Right lobe of liver (tissue), 6 donors: ENCODE data around the gene MED25. TPM values are rescaled to one million over a fixed set of nuclear protein-coding genes. Genes with fewer than 3 reads are reported as not detected.

Experiments used
- ATAC-seq, 4 donors: fragments of 200-7000 bp; cut with Tn5 transposase; one replicate each; pipeline ENCODE4 v1.9.1; 2020; ENCODE audit warnings: mild to moderate bottlenecking in 4 of 4, moderate library complexity in 4 of 4
- DNase-seq, 3 donors: peaks; one replicate each; pipeline ENCODE4 v3.0.0-alpha.2; 2020
- H3K27ac ChIP-seq, 3 donors: fragments of 200-600 bp; one replicate each; pipeline ENCODE4 v1.8.0; 2022
- H3K27me3 ChIP-seq, 2 donors: fragments of 200-600 bp; one replicate each; pipeline ENCODE4 v1.8.0; 2022
- H3K36me3 ChIP-seq, 4 donors: fragments of 200-600 bp; sonication (generic) in 1 of 4; one replicate each; pipeline versions ENCODE4 v1.5.1 to v1.8.0; 2017 to 2022; ENCODE audit warnings: control low read depth in 1 of 4
- H3K4me1 ChIP-seq, 4 donors: fragments of 200-600 bp; sonication (generic) in 1 of 4; one replicate each; pipeline versions ENCODE4 v1.5.1 to v1.8.0; 2017 to 2022; ENCODE audit warnings: control low read depth in 1 of 4
- H3K4me3 ChIP-seq, 3 donors: fragments of 200-600 bp; one replicate each; pipeline ENCODE4 v1.8.0; 2022
- H3K9me3 ChIP-seq, 4 donors: fragments of 200-600 bp; sonication (generic) in 1 of 4; one replicate each; pipeline versions ENCODE4 v1.5.1 to v1.8.0; 2017 to 2022; ENCODE audit warnings: control low read depth in 1 of 4
- POLR2A ChIP-seq: fragments of 450-650 bp; IDR thresholded peaks from one replicate; pipeline ENCODE4 v1.6.1; 2017; ENCODE audit warnings: antibody characterized with exemption, mild to moderate bottlenecking
- WGBS: methylation state at CpG from one replicate; pipeline ENCODE4 v1.1.6; 2018; ENCODE audit warnings: low coverage, low lambda C conversion rate; ENCODE audit not compliant: insufficient coverage; ENCODE audit errors: missing lambda C conversion rate; 5-methylcytosine and 5-hydroxymethylcytosine counted together
- intact Hi-C, 2 donors: fragments of 100-400 bp; cut with DNase I; formaldehyde crosslinking; loops; one replicate each; pipeline versions ENCODE4 v1.11.2 to v1.14.1; 2022
- total RNA-seq, 6 experiments: library from RNA; depleted of rRNA in 2 of 6; stranded (reverse); fragments of >200 nt in 2 of 6; fragmentation: NEBNext Ultra II Directional in 3 of 6; extraction: Animal tissue kit (Norgen Biotek cat#: 25700) in 3 of 6; gene quantifications; one replicate each; pipeline versions ENCODE4 v1.1.0 to v1.2.4, GENCODE V29; 2016 to 2023
- TF ChIP-seq, protein P1 (sequence below), 4 donors: fragments of 200-600 bp in 3 of 4; fragments of 450-650 bp in 1 of 4; IDR thresholded peaks; one replicate each; pipeline versions ENCODE4 v1.5.1 to v1.8.0; 2016 to 2022; ENCODE audit warnings: antibody characterized with exemption in 4 of 4, mild to moderate bottlenecking in 2 of 4
- donor health status: DM: no; HTN: yes; CAD: no.
- donor health status: DM: no; HTN: no; CAD: no.
- donor health status: DM: no; HTN: no; CAD: no.
- donor health status: DM: no; HTN: yes; CAD: no.
- donor health status: DM: no; HTN: yes; CAD: no.

Gene MED25
- total RNA-seq, 6 experiments from 2014 or later, result 9.9 to 16.3 (median 11.8) TPM

GRCh38 chr19:49856574-49857021 lies 38.5 kb downstream of the MED25 start:
- H3K4me1 ChIP-seq, result peaks cover 0 to 17% (median 5%) of the 10 kb centered on the region in 4 donors

GRCh38 chr19:49857061-49857837 lies 39.2 kb downstream of the MED25 start:
- H3K9me3 ChIP-seq, result no peaks in the 10 kb centered on the region
- peaks cover 0 to 14% (median 3%) of the 10 kb centered on the region in 4 donors for H3K4me1 ChIP-seq
- peaks cover 0 to 43% (median 4%) of the 10 kb centered on the region in 4 donors for H3K36me3 ChIP-seq
- no peaks in the 10 kb centered on the region for H3K27me3 ChIP-seq
- DNase-seq (peak in 2 of 3 donors; percentile 51 to 53), ATAC-seq (no peak)
- H3K27ac ChIP-seq, result no peak overlapping the region
- WGBS, result no CpG with 5 or more reads among the region's 26 CpGs
- TF ChIP-seq, protein P1, sequence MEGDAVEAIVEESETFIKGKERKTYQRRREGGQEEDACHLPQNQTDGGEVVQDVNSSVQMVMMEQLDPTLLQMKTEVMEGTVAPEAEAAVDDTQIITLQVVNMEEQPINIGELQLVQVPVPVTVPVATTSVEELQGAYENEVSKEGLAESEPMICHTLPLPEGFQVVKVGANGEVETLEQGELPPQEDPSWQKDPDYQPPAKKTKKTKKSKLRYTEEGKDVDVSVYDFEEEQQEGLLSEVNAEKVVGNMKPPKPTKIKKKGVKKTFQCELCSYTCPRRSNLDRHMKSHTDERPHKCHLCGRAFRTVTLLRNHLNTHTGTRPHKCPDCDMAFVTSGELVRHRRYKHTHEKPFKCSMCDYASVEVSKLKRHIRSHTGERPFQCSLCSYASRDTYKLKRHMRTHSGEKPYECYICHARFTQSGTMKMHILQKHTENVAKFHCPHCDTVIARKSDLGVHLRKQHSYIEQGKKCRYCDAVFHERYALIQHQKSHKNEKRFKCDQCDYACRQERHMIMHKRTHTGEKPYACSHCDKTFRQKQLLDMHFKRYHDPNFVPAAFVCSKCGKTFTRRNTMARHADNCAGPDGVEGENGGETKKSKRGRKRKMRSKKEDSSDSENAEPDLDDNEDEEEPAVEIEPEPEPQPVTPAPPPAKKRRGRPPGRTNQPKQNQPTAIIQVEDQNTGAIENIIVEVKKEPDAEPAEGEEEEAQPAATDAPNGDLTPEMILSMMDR (IDR thresholded peaks at IDR 0.05), result no peak
- TF ChIP-seq POLR2A, result no peak
- H3K4me3 ChIP-seq, result no peak overlapping the region
- intact Hi-C loops, result no loop called here

More at GRCh38 chr19:49856574-49857021, 38.5 kb downstream of the MED25 start:
- Histone ChIP-seq H3K4me3 (no peak overlapping the region), H3K36me3 (peaks cover 0 to 43% (median 4%) of the 10 kb centered on the region in 4 donors), H3K27ac (no peak overlapping the region), H3K27me3 (no peaks in the 10 kb centered on the region), H3K9me3 (no peaks in the 10 kb centered on the region)
- WGBS, result no CpG with 5 or more reads among the region's 18 CpGs
- TF ChIP-seq POLR2A, result no peak
- TF ChIP-seq, protein P1 (IDR thresholded peaks at IDR 0.05), result no peak
- intact Hi-C loops, result no loop called here
- DNase-seq (peak in 1 of 3 donors; percentile 46), ATAC-seq (no peak)

GRCh38 chr19:49857838-49858087 lies 39.7 kb downstream of the MED25 start:
- TF ChIP-seq, protein P1 (IDR thresholded peaks at IDR 0.05), result no peak
- no peak for TF ChIP-seq POLR2A
- no peak overlapping the region for H3K4me3 ChIP-seq
- ATAC-seq, result no peak
- H3K9me3 ChIP-seq, result no peaks in the 10 kb centered on the region
- DNase-seq, result no peak
- WGBS, result no CpG with 5 or more reads among the region's 5 CpGs
- H3K27me3 ChIP-seq, result no peaks in the 10 kb centered on the region
- intact Hi-C loops, result no loop called here
- H3K36me3 ChIP-seq, result peaks cover 0 to 43% (median 4%) of the 10 kb centered on the region in 4 donors
- no peak overlapping the region for H3K27ac ChIP-seq
- H3K4me1 ChIP-seq, result peaks cover 0 to 9% (median under 1%) of the 10 kb centered on the region in 4 donors

- peaks cover 0 to 43% (median 4%) of the 10 kb centered on the region in 4 donors for H3K36me3 ChIP-seq
- WGBS, result 95% methylated on average over 11 of the region's 37 CpGs
- no peak overlapping the region for H3K27ac ChIP-seq
- H3K27me3 ChIP-seq, result no peaks in the 10 kb centered on the region
- H3K4me1 ChIP-seq, result peaks cover 0 to 3% (median 0%) of the 10 kb centered on the region in 4 donors
- TF ChIP-seq, protein P1 (IDR thresholded peaks at IDR 0.05), result no peak
- TF ChIP-seq POLR2A, result no peak
- DNase-seq, result peak; percentile 32 to 52 (median 50)
- intact Hi-C loops, result no loop called here
- H3K4me3 ChIP-seq, result no peak overlapping the region
- no peak for ATAC-seq
- H3K9me3 ChIP-seq, result no peaks in the 10 kb centered on the region
Observed at GRCh38 chr19:49858088-49858985, 40.2 kb downstream of the MED25 start.
